Germinal center (tissue), 1 donor: Measurements from ENCODE around the gene FRMPD4.
"Not testable (repeated sequence)": the region's sequence is repeated elsewhere in the genome, so short reads cannot be mapped to it uniquely, and the experiment has no call there.

Experiments
- DNase-seq: peaks from one replicate; pipeline ENCODE4 v3.0.0; 2012; ENCODE audit warnings: mixed read lengths, low spot score

FRMPD4 gene

DNA sequence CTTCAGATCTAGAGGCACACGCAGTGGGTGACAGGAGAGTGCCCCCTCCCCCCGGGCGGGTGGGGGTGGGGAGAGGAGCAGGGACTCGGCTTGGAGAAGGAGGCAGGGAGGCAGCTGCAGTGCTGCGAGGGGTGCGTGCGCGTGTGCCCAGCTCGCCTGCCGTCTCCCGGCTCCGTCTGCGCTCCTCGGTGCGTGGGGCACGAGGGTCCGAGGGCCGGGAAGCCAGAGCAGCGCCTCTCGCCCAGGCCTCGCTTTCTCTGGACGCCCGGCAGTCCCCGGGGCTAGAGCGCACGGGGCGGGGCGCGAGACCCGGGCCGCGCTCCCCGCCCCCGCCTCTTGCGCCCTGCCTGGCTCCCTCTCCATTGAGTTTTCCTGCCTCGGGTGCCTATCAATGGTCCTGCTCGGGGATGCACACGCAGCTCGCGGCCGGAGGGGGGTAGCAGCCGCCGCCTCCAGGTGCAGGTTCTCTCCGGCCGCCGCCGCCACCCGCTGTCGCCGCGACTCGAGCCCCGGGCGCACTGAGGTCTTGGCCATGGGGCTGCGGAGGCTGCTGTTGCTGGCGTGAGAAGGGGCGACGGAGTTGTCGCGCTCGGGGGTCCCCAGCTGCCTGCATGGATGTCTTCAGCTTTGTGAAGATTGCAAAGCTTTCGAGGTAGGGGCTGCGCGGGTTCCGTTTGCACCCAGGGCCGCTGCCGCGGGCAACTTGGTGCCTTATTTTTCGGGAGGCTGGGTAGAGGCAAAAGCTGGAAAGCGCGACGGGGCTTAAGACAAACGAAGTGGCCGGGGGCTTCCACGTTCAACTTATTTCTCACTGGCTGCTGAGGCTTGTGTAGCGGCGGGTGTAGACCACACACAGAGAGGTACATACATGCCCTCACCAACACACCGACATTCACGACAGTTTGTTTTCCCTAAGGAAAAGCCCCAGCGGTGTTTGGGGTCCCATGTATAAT is at the start of gene FRMPD4:
TSS of gene FRMPD4 (plus strand) at position 113 of the 953 bp plus-strand sequence. CDS start at position 612, 499 bp downstream.
- no peak for DNase-seq

DNA sequence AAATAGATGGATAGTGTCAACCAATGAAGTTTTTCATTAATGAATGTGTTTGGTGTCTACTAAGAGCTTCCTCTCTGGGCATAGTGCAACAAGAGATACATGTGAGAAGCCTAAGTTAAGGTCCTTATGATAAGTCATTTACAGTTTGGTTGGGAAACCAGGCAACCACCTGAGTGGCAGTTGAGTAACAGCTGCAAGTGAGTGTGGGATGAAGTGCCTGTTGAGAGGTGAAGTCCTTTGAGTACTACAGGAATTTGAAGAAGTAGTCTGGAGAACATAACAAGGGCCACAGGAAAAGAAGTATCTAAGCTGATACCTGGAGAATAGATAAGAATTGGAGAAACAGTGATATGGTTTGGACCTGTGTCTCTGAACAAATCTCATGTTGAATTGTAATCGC is 48.5 kb upstream of the FRMPD4 start:
- no peak for DNase-seq

DNA sequence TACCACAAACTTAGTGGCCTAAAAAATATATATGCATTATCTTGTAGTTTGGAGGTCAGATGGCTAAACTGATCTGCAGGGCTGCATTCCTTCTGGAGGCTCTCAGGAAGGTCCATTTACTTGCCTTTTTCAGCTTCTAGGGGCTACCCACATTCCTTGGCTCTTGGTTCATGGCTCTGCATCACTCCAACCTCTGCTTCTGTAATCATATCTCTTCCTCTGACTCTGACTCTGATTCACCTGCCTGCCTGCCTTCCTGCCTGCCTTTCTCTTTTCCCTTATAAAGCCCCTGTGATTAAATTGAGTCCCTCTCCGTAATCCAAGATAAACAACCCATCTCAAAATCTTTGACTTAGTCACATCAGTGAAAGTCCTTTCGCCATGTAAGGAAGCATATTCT is 25.0 kb upstream of the FRMPD4 start:
- DNase-seq, result no peak

DNA sequence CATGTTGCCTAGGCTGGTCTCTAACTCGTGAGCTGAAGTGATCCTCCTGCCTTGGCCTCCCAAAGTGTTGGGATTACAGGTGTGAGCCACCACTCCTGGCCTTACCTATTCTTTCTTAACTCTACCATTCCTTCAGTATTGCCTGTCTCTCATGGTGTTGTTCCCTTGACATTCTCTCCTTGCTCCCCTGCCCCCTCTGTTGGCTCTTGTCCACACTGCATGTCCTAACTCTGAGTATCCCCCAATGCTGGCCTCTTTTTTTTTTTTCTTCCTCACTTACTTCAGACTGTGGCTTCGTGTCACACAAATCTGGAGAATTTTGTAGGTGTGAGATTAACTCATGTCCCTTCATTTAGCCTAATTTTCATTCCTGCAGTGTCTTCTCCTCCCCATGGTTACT is 22.9 kb upstream of the FRMPD4 start:
- peak; percentile 2 for DNase-seq

DNA sequence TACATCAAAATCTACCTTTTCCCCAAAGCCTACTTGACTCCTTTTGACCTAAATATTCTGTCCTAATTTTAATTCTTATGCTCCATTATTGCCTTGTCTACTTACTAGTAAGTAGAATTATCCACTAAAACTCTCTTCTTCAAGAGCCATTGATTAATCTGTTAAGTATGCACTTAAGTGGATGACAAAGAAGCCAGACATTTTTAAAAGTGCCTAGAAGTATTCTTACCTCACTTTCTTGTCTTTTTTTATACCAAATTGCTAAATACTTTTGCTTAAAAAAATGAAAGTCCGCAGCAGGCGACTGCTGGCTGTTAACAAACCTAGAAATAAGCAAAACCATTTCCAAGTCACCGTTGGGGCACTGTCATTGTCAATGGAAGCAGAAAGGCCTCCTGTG is 20.1 kb upstream of the FRMPD4 start:
- no peak for DNase-seq

DNA sequence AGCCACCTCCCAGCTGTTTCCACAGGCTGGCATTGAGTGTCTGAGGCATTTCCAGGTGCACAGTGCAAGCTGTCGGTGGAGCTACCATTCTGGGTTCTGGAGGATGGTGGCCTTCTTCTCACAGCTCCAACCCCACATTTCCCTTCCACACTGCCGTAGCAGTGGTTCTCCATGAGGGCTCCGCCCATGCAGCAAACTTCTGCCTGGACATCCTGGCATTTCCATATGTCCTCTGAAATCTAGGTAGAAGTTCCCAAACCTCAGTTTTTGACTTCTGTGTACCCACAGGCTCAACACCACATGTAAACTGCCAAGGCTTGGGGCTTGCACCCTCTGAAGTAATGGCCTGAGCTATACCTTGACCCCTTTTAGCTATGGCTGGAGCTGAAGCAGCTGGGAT is 10.3 kb upstream of the FRMPD4 start:
- no peak for DNase-seq

DNA sequence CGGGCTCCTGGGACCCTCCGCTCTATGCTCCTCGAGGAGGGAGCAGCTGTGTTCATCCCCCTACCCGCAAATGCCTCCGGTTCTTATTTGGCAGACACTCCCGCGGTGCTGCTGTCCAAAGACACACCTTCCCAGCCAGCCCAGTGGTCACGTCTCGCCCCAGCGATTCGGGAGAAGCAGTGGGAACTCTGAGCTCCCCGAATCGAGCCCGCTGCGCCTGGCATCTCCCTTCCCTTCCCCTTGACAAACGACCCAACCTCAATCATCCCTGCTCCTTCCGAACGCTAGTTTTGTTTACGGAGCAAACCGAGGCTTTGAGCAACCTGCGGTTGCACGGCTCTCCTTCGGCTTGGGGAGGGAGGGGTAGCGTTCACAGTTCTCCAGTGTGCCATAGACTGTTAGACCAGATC is 317 bp upstream of the FRMPD4 start:
- DNase-seq, result no peak

DNA sequence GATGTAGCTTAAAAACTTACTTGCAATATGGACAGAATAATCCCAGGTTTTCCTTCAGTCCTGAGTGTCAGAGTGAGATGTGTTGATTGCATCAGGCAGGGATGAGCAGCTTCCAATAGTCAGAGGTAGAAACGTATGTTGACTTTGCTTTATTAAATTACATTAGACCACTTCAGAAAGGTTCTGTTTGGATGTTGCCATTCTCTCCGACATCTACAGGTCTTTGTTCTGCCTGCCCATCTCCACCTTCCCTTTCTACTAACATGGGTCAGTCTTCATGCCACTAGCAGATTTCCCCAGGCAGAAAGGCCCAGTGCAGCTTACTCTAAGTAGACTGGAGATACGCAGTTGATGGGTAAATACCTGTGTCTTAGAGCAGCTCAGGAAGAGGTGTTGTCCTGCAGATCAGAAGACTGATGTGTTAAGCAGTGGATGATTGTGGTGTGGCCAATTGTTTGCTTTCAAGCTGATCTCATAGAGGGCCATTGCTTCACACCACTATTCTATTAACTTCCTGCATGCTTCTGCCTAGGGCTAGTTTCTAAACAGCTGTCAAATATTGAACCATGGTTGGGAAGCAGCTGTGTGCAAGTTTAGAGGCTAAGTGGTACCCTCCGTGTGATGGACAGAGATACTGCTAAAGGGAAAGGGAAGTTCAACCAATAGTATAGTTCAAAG is 1.8 kb downstream of the FRMPD4 start:
- no peak for DNase-seq

DNA sequence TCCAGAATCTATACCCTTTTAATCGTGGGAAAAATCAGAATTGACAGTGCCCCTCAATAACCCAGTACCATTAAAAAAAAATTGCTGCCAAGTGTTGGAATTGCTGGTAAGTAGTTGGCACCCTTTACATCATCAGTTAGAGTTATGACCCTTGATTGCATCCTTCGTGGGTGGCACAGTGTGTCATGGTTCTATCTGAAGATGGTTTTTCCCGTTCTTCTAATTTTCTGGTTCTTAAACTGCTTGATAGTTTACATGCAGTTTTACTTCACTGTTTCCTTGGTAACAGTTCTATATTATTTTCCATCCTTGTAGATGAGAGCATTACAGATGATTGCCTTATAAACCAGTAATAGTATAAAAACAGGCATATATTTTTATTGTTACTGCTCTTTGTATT is 3.2 kb downstream of the FRMPD4 start:
- DNase-seq, result no peak

DNA sequence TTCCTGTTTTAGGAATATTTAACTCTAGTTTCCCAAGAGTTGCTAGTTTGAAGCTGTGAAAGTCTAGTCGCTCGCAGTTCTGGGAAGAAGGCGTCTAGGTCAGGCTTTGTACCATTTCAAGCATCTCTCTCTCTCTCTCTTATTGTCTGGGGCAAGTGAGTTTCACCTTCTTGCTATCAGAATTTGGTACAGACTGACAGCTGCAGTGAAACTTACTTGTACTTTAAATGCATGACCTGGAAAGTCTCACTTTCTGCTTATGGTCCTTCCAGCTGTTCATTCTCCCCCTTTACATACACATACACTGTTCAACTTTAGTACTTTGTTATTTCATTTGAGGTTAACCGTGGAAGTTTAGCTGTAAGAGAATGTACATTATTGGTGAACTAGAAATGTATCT is 4.4 kb downstream of the FRMPD4 start:
- no peak for DNase-seq

DNA sequence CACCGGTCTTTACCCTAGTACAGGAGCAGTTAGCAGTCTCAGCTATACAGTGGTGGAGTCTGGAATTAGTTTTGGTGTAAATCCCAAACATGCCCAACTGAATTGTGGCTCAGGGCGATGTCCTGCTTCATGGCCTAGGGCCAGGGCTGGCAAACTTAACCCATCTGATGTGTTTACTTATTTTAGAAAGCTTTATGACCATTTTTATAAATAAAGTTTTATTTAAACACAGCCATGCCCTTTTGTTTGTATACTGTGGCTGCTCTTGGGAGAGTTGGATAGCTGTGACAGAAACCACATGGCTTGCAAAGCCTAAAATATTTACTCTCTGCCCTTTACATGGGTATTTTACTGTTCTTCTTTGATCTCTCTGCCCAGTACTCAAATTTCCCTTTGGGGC is 7.1 kb downstream of the FRMPD4 start:
- DNase-seq, result no peak

DNA sequence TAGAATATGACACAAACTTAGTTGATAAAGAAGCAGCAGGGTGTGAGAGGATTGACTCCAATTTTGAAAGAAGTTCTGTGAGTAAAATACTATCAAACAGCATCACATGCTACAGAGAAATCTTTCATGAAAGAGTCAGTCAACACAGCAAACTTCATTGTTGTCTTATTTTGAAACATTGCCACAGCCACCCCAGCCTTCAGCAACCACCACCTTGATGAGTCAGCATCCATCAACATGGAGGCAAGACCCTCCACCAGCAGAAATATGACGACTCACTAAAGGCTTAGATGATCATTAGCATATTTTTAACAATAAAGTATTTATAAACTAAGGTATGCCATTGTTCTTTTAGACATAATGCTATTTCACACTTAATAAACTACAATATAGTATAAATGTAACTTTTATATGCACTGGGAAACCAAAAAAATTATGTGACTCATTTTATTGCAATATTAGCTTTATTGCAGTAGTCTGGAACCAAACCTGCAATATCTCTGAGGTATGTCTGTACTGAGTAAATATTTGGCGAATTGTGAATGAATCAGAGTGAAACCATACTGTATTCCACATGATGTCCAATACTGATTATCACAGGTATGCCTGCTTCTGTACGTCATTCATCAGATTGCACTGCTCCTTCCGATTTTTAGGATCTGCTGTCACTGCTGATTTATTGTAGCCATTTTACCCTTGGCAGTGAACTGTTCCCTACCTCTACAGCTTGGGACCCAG is 11.6 kb downstream of the FRMPD4 start:
- no peak for DNase-seq

DNA sequence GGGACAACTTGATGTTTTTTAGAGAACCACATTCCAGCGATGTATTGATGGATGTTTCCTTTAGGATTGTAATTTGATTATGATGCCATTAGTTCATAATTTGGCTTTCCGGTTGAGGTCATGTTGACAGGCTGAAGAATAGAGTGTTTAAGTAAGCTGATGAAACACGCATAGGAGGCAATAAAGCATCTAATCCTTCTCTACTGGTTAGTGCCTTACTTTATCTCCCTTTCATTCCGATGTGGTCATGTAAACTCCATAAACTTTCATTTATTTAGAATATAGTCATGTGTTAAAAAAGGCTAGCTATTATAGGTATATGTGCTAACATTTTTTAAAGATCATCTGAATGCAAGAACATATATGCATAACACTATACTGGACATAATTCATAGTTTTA is 15.0 kb downstream of the FRMPD4 start:
- DNase-seq, result no peak

DNA sequence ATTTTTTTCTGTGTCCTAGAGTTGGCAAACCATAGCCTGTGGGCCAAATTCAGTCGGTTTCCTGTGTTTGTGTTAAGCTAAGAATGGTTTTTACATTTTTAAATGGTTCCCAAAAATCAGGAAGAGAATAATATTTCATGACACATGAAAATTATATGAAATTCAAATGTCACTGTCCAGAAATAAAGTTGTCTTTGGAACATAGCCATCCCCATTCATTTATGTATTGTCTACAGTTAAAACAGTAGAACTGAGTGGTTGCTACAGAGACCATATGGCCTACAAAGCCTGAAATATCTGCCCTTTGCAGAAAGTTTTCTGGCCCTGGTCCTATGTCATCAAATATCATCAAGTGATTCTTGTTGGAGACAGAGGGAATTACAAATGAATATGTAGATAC is 15.5 kb downstream of the FRMPD4 start:
- DNase-seq, result no peak

DNA sequence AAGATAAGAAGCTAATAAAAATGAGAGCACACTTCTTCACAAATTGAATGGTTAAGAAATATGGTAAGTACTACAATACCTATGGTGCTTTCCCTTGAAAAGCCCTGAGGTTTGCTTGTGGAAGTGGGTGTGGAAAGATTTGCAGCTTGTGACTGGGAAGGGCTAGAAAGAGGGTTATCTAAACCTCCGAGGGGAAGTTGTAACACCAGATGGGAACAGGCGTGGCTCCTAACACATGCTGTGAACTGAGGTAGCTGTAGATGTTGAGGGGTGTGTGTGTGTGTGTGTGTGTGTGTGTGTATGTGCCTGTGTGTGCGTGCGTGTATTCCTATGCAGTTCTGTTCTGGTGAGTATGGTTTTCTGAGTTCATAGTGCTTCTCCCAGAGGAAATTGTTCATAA is 21.5 kb downstream of the FRMPD4 start:
- DNase-seq, result no peak

DNA sequence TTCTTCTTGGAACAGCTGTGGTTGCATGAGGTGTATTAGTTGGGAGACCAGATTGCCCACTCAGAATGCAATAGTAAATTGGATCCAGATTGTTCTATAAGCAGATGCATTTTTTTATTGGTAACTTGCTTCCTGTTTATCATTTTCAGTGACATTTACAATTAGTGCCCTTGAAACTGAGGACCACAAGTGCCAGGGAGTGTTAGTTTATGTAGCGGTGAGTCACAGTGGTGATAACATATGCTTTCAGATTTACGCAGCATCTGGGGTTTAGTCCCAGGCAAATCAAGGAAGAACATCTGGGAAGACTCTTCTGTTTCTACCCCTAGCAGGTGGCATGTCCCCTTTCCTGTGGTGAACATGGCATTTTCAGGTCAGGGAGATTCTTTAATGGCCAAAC is 24.1 kb downstream of the FRMPD4 start:
- no peak for DNase-seq

DNA sequence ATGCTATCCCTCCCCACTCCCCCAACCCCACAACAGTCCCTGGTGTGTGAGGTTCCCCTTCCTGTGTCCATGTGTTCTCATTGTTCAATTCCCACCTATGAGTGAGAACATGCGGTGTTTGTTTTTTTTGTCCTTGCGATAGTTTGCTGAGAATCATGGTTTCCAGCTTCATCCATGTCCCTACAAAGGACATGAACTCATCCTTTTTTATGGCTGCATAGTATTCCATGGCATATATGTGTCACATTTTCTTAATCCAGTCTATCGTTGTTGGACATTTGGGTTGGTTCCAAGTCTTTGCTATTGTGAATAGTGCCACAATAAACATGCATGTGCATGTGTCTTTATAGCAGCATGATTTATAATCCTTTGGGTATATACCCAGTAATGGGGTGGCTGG is 25.9 kb downstream of the FRMPD4 start:
- DNase-seq, result not testable (repeated sequence)

DNA sequence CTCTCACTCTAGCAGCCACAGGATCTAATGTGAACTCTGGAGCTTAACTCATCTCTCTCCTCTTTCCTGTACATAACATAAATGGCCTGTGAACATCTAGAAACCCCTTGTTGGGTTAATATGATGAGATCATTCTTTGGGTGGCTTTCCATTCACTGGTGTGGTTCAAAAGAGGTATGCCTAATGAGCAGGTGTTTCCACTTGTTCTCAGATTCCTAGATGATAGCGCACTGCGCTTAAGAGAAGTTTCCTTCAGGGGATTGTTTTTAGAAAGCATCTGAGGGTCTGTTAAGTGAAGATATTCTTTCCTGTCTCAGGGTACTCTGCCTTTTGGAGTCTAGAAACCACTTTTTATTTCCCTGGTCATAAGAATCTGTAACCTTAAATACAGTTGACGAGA is 32.5 kb downstream of the FRMPD4 start:
- DNase-seq, result no peak

DNA sequence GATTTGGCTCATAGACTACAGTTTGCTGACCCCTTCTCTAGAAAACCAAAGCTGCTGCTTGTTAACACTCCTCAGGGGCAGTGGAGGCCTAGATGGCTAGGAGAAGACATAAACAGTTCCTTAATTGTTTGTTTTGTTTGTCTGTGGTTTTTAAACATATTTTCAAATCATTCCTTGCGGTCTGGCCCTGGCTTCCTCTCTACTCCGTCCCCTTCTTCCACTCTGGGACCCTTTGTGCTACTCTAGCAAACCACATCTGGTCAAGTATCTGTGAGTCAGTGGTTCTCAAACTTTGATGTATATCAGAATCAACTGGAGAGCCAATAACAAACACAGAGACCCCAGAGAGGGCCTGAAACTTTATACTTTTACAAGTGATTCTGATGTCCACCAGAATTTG is 36.1 kb downstream of the FRMPD4 start:
- DNase-seq, result no peak

DNA sequence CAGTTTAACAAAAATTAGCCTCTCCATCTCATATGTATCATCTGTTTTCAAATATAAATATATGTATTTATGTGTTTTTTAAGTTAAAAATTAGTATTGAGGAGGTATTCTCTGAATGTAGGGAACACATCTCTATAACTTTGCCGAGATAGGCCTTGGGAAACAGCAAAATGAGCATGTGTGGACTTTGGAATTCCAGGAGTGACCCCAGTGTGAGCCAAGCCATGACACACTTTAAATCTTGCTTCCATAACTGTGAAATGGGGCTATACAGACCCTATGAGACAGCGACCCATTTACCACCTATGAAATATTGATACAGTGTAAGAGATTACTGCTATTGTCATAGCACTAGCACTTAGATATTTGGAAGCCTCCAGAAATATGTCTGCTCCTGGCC is 58.8 kb downstream of the FRMPD4 start:
- no peak for DNase-seq

DNA sequence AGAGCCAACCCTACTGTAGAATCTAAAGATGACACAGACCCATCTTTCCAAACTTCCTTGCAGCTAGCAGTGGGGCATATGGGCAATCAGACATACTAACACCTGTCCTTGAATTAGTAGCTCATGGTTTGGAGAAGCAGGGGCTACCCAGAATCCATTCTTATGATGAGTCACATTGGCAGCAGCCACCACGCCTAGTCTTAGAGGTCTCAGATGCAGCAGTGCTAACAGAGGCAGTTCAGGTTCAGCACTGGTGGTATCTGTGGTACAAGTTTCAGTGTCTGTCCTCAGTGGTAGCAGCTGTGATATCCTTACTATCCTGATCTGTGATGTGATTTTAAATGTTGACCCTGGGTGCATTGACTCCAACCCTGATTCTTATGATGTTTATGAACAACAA is 68.1 kb downstream of the FRMPD4 start:
- no peak for DNase-seq

DNA sequence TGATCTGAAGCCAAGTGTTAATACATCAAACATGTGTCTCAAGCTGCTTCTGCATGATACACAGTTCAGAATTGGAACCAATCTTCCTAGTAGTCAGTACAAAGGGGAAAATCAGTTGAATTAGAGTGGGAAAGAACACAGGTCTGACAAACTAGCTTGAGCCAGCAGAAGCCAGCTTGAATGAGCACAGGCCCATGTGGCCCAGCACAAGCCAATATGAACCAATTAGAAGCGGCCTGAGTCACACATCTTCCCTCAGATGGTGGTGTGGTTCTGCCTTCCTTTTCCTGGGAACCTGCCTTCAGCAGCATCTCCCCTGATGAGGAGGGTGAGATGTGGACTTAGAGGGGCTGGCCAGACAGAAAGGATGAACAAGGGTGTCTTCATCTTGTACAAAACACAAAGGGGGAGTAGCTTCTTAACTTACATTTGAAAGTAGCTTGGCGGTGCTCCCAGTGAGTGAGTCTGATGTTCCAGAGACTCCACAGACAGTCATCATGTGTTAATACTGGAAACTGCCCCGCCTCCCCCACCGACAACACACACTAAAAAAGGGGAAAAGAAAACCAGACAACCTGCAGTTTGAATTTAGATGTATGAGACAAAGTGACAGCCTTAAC is 72.0 kb downstream of the FRMPD4 start:
- DNase-seq, result no peak
